Measurements from ENCODE around the gene ADIG. TPM values are rescaled to one million over a fixed set of nuclear protein-coding genes. Genes with fewer than 3 reads are reported as not detected.

The ADIG gene
- total and polyA plus RNA-seq, 7 donors: not detected

DNA sequence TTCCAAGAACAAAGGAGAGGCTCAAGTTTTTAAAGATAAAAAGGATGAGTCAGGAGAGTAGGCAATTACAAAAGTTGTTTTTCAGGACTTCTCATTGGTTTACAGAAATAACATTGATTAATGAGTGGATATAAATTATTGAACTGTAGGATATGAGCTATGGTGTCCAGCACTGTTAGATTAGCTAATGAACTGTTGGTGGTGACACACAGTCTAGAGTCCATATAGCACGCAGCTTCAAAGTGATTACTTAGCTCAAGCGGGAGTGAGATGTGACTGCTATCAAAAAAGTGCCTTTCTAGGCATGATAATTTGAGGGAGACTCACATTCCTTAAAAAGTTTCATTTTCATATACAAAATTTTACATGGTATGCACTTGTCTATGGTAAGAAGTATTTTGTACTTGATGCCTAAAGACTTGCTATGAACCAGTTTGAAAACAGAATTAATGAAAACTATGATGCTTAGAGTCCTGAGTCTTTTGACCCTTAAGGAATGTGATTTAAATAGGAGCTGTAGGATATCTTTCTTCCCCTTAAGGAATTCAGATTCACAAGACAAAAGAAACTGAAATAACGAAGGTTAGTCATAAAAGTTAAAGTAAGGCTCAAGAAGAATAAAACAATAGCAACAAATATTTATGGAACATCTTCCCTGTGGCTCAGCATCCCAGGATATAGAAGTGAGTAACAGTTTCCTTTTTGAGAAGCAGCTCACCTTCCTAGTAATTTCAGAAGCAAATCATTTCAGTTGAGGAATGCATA, 22.2 kb upstream of the ADIG start:
- WGBS, 2 donors: 96 to 98% methylated on average over 3 of the region's 3 CpGs
- H3K9me3 ChIP-seq: no peaks in the 10 kb centered on the region
- H3K27ac ChIP-seq: no peak overlapping the region
- H3K27me3 ChIP-seq: no peaks in the 10 kb centered on the region
- H3K36me3 ChIP-seq: peaks cover 6 to 99% (median 28%) of the 10 kb centered on the region in 4 donors
- intact Hi-C loops (cut with DNase I): no loop called here
- no peak for TF ChIP-seq POLR2AphosphoS5 (IDR thresholded peaks at IDR 0.05)
- TF ChIP-seq EP300 (IDR thresholded peaks at IDR 0.05): no peak
- no peak for TF ChIP-seq POLR2A (IDR thresholded peaks at IDR 0.05)
- TF ChIP-seq, protein P1, sequence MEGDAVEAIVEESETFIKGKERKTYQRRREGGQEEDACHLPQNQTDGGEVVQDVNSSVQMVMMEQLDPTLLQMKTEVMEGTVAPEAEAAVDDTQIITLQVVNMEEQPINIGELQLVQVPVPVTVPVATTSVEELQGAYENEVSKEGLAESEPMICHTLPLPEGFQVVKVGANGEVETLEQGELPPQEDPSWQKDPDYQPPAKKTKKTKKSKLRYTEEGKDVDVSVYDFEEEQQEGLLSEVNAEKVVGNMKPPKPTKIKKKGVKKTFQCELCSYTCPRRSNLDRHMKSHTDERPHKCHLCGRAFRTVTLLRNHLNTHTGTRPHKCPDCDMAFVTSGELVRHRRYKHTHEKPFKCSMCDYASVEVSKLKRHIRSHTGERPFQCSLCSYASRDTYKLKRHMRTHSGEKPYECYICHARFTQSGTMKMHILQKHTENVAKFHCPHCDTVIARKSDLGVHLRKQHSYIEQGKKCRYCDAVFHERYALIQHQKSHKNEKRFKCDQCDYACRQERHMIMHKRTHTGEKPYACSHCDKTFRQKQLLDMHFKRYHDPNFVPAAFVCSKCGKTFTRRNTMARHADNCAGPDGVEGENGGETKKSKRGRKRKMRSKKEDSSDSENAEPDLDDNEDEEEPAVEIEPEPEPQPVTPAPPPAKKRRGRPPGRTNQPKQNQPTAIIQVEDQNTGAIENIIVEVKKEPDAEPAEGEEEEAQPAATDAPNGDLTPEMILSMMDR (IDR thresholded peaks at IDR 0.05): no peak
- H3K4me1 ChIP-seq: no peaks in the 10 kb centered on the region
- no peak overlapping the region for H3K4me3 ChIP-seq
- DNase-seq: no peak

DNA sequence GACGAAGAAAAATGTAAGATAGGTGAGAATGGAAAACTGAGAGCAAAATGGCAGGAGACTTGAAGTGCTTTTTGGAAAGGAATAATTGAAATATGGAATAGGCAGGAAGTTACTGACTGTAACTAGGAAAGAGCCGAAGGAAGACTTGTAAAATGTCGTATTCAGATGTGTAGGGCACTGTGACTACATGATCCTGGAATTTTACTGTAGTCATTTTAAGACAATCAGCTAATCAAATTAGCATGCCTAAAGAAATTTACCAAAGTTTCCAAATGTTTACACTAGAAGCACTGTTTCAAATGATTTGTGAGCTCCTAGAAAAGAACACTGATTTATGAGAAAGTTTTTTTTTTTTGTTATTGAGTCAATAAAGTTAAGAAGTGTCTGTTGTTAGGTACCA, 21.2 kb upstream of the ADIG start:
- Histone ChIP-seq H3K4me3 (no peak overlapping the region), H3K36me3 (peaks cover 1 to 98% (median 23%) of the 10 kb centered on the region in 4 donors), H3K27me3 (no peaks in the 10 kb centered on the region), H3K27ac (no peak overlapping the region), H3K4me1 (no peaks in the 10 kb centered on the region), H3K9me3 (no peaks in the 10 kb centered on the region)
- intact Hi-C loops (cut with DNase I): no loop called here
- WGBS, 2 donors: 94 to 97% methylated on average over 3 of the region's 3 CpGs
- TF ChIP-seq EP300 (IDR thresholded peaks at IDR 0.05): no peak
- no peak for TF ChIP-seq POLR2AphosphoS5 (IDR thresholded peaks at IDR 0.05)
- DNase-seq: no peak

DNA sequence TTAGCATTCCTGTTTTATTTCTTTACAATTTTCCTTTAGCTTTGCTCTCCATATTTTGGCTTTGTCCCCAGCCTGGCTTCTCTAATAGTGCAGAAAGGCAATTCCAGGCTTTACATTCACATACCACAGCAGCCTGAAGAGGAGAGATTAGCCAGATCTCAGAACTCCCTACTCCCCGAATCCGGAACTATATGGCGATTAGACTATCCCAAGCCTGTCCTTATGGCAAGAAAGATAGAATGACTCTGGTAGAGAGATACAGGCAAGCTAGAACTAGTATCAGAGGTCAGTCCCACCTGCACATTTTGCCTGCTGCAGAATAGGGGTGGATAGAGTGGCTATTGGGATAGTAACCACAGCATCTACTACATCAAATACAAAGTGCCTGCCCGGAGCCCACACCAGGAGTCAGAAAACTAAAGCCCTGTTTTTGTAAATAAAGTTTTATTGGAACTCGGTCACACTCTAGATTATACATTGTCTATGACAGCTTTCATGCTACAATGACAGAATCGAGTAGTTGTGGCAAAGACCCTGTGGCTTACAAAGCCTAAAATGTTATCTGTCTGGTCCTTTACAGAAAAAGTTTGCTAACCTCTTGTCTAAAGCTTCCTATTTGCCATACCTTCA, 17.1 kb upstream of the ADIG start:
- whole genome bisulfite sequencing, 2 donors: 96 to 97% methylated on average over 6 of the region's 6 CpGs
- no peak overlapping the region for H3K27ac ChIP-seq
- DNase-seq: no peak
- H3K4me3 ChIP-seq: no peak overlapping the region
- no peaks in the 10 kb centered on the region for H3K9me3 ChIP-seq
- no peaks in the 10 kb centered on the region for H3K27me3 ChIP-seq
- H3K4me1 ChIP-seq: no peaks in the 10 kb centered on the region
- TF ChIP-seq POLR2A (IDR thresholded peaks at IDR 0.05) (no peak), POLR2AphosphoS5 (IDR thresholded peaks at IDR 0.05) (no peak), EP300 (IDR thresholded peaks at IDR 0.05) (no peak)
- TF ChIP-seq, protein P1 (IDR thresholded peaks at IDR 0.05): no peak
- intact Hi-C loops (cut with DNase I): no loop called here
- peaks cover 5 to 92% (median 19%) of the 10 kb centered on the region in 4 donors for H3K36me3 ChIP-seq

DNA sequence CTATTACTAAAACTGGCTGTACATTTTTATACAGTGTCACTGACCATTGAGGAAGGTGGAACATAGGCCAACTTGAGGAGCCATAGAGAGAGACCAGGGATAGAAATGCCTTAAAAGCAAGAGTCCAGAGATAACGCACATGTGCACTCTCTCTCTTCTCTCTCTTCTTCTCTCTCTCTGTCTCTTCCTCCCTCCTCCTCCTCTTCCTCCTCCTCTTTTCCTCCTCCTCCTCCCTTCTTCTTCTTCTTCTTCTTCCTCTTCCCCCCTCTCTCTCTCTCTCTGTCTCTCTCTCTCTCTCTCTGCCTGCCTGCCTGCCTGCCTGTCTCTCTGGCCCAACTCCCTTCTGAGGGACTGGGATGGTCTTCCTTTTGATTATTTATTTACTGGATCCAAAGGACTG, 16.3 kb upstream of the ADIG start:
- Histone ChIP-seq H3K4me3 (no peak overlapping the region), H3K27ac (no peak overlapping the region), H3K9me3 (no peaks in the 10 kb centered on the region), H3K4me1 (no peaks in the 10 kb centered on the region), H3K27me3 (no peaks in the 10 kb centered on the region), H3K36me3 (peaks cover 5 to 92% (median 12%) of the 10 kb centered on the region in 4 donors)
- DNase-seq: no peak
- intact Hi-C loops (cut with DNase I): no loop called here
- WGBS, 2 donors: 97 to 100% methylated on average over 1 of the region's 1 CpG
- TF ChIP-seq POLR2A (IDR thresholded peaks at IDR 0.05) (no peak), POLR2AphosphoS5 (IDR thresholded peaks at IDR 0.05) (no peak), EP300 (IDR thresholded peaks at IDR 0.05) (no peak)
- TF ChIP-seq, protein P1 (IDR thresholded peaks at IDR 0.05): no peak

DNA sequence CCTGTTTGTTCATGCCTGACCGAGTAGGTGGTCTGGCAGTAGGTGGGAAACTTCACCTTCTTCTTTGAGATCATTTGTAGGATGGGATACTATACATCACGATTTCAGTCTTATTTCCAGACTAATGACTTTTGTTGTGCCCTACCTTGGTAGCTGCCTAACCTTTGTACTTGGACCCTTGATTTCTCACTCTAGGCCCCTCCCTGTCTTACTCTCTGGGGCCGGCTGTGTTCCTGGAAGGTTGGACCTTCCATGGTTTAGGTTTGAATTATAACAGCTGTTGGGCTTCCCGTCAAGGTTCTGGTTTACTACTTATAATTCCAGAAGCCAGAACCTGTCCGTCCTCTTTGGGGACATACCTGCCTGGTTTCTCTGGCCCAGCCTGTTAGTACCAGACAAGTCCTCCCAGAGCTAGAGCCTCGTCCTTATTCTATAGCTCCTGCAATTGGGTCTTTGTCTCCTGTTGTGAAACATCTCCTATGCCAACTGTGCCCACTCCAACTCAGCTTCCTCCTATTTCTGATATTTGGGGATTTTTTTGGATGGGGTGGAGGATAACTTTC, 14.9 kb upstream of the ADIG start:
- TF ChIP-seq EP300 (IDR thresholded peaks at IDR 0.05): no peak
- no peak for TF ChIP-seq POLR2A (IDR thresholded peaks at IDR 0.05)
- TF ChIP-seq, protein P1 (IDR thresholded peaks at IDR 0.05): no peak
- TF ChIP-seq POLR2AphosphoS5 (IDR thresholded peaks at IDR 0.05): no peak
- Histone ChIP-seq H3K4me3 (no peak overlapping the region), H3K4me1 (no peaks in the 10 kb centered on the region), H3K9me3 (no peaks in the 10 kb centered on the region), H3K27me3 (no peaks in the 10 kb centered on the region), H3K36me3 (peaks cover 9 to 92% (median 14%) of the 10 kb centered on the region in 4 donors), H3K27ac (no peak overlapping the region)
- WGBS, 2 donors: 88% methylated on average over 6 of the region's 6 CpGs
- intact Hi-C loops (cut with DNase I): no loop called here
- DNase-seq: no peak

Data from sigmoid colon (tissue), 7 donors.